ENCODE data around the gene DUSP23.
A peak's percentile ranks its signal among the peaks of the same experiment; 100 is the strongest.

DUSP23 gene

DNA sequence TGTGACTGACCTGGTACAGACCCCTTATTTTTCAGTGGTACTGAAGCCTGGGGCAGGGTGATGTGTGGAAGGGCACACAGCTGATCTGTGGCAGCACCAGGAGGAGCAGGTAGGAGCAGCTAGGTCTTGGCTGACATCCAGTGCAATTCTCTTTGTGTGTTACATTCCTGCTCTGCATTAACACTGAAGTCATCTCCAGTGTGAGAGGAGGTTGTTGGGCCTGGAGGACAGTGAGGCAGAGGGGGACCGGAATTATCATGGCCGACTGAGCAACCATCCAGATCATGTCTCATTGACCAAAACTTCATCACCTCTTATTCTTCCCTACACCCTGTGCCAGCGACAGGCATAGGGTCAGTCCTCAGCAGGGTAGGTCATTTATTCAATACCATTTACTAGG is 47.4 kb downstream of the DUSP23 start:
- DNase-seq (ENCODE audit: low spot score), result no peak

DNA sequence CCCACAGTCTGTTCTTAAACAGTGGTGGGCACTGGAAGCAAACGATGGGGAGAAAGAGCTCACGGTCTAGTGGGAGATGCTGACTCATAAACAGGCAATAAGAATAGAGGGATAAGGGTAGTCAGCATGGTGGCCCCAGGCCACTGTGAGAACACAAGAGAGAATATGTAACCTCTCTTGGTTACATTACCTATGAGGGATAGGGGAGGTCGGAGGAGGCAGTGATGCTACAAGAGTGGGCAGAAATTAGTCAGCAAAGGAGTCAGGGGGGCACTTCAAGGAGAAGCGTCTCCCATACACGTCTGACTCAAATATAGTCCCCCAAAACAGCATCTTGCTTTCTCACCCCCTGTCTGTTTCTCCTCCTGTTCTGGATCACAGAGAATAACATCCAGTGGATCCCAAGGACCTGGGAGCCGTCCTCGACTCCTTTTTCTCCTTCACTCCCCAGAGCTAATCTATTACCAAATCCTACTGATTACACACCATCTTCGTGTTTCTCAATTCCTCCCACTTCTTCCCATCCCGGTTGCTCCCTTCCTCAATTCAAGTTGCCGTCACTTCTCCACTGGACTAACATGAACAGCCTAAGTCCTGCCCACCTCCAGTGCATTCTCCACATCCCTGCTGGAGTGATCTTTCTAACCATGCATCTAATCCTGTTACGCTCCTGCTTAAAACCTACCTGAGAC is 48.0 kb downstream of the DUSP23 start:
- DNase-seq (ENCODE audit: low spot score), result no peak

DNA sequence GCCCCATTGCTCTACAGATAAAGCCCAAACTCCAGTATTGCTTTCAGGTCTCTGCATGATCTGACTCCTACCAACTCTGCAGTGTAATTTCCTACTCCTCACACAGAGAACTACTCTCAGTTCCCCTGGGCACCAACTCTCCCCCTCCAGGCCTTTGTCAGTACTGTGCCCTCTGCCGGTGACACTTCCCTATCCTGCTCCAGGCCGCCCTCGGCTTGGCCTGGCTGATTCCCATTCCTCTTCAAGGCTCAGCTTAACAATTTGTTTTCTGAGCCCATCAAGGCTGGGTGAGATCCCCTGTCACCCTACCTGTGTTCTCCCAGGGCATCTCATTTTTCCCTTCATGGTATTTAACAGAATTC is 48.5 kb downstream of the DUSP23 start:
- peak; percentile 72 for DNase-seq (ENCODE audit: low spot score)

DNA sequence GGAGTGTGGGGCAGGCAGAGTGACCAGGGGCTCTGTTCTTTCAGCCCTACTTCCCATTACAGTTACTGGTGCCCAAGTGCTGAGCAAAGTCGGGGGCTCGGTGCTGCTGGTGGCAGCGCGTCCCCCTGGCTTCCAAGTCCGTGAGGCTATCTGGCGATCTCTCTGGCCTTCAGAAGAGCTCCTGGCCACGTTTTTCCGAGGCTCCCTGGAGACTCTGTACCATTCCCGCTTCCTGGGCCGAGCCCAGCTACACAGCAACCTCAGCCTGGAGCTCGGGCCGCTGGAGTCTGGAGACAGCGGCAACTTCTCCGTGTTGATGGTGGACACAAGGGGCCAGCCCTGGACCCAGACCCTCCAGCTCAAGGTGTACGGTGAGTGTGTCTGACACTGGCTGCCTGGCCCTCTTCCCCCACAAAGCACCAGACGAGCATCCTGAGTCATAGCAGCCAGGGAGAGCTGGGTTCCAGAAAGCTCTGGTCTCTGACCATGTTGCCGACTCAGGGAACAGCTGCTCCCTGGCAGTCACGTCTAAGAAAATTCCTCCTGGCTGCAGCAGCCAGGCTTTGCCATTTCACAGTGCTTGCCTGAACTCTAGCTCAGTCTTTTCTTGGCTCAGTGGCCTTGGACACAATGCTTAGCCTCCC is 49.2 kb downstream of the DUSP23 start:
- DNase-seq (ENCODE audit: low spot score), result no peak

DNA sequence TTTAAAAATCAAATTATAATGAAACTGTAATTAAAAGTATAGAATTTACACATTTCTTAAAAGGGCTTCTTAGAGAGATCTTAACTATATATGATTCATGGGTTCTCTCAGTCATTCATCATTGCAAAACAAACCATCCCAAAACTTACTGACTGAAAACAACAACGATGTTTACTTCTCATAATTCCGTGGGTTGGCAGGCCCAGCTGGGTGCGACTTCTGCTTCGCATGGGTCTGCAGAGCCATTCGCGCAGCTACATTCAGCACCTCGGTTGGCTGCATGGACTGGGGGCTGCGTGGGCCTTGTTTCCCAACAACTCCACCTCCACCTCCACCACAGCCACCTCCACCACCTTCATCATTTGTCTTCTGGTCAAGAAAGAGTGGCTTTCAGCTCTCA is 50.0 kb downstream of the DUSP23 start:
- no peak for DNase-seq (ENCODE audit: low spot score)

DNA sequence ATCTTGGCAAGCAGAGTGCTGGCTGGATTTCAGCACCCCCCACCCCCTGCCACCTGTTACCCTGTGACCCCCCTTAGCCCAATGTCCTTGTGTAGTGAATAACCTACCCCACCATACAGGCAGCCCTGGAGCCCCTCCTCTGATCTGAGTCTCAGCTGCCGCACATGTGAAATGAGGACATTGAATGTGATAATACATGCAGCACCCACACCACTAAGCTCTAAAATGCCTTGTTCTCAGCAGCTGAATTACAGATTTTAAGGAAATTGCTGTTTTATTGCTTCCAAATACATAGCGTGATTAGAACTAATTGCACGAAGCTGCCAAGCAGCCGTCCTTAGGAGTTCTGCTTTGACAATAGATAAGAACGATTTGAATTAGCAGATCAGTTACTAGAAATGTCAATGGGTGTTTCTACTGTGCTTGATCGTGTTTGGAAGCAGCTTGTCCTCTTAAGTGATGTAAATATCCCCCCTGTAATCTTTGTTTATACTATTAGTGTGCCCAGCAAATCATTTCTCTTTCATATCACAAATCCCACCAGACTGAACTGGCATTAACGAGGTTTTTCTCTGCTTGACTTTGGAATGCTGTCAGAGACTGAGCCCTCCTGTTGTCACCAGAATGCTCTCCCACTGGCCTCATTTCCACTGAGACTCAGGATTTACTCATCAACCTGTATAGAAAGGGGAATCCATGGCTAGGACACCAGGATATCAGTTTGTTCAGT is 50.8 kb downstream of the DUSP23 start:
- peak; percentile 53 for DNase-seq (ENCODE audit: low spot score)

All from D341Med (cell line).